ENCODE measurements around the gene PCNX1. TPM values are rescaled to one million over a fixed set of nuclear protein-coding genes. Genes with fewer than 3 reads are reported as not detected.

Gene PCNX1
- total RNA-seq, 1 experiment from 2014 or later, result 48.0 TPM

DNA sequence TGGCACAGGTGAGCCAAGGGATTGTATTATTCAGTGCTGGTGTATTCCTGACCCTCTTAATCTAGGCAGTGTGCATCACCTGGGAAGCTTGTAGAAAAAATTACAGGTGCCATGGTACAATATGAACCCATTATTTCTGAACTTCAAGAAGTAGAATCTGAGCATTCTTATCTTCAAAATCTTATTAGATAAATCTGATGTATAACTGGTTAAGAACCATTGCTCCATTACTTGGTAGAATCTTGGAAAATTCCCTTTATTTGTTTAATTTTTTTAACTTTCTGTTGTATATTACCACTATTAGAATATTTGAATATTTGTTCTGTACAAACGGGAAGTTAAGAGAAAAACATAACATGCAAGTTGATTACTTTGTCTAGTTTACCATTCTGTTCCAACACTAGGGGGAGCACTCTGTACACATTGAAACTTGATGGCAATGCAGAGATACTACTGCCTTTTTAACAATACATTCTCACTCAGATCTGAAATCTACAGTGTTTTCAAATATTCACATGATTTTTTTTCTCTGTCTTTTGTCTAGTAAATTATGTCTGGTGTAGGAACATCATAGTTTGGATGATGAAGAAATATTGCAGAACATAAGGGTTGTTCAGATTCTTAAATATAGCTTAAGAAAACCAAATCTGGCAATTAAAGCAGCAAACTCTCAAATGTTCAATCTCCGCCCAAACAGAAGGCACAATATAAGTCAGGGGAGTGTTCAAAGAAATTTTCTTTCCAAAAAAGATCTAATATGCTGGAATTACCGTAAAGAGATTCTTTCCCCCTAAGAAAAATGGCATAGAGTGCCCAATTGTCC lies 196.6 kb downstream of the PCNX1 start:
- Histone ChIP-seq H2BK120ac (ENCODE audit: low read depth, low read length, poor library complexity, severe bottlenecking) (no peak overlapping the region), H2BK12ac (ENCODE audit: insufficient read length, low read depth, low read length) (no peak overlapping the region), H2AFZ (ENCODE audit: low read length) (no peak overlapping the region), H3K27me3 (ENCODE audit: insufficient read depth, low read length) (no peaks in the 10 kb centered on the region), H4K5ac (ENCODE audit: insufficient read length, low read depth, low read length) (no peak overlapping the region), H3K27ac (ENCODE audit: insufficient read length, low read depth, low read length) (no peak overlapping the region), H3K9me3 (ENCODE audit: control insufficient read depth, low read depth, low read length) (no peaks in the 10 kb centered on the region), H4K91ac (ENCODE audit: insufficient read length, low read depth, low read length) (no peak overlapping the region), H3K79me2 (ENCODE audit: insufficient read depth, low read length) (no peaks in the 10 kb centered on the region), H2BK5ac (ENCODE audit: insufficient read length, low read length) (no peak overlapping the region), H3K79me1 (ENCODE audit: insufficient read depth, low read depth, low read length, poor library complexity, severe bottlenecking) (no peaks in the 10 kb centered on the region), H3T11ph (ENCODE audit: low read length) (no peak overlapping the region), H4K20me1 (ENCODE audit: control insufficient read depth, insufficient read depth, insufficient read length) (no peaks in the 10 kb centered on the region), H3K4ac (ENCODE audit: low read depth, low read length) (no peak overlapping the region), H3K18ac (ENCODE audit: insufficient read length, low read depth, low read length) (no peak overlapping the region), H3K4me1 (ENCODE audit: insufficient read depth, low read length) (no peaks in the 10 kb centered on the region), H3K56ac (ENCODE audit: insufficient read length, low read depth, low read length) (no peak overlapping the region), H2BK15ac (ENCODE audit: low read depth, low read length) (no peak overlapping the region), H3K23me2 (ENCODE audit: insufficient read length, low read depth, low read length, poor library complexity, severe bottlenecking) (no peaks in the 10 kb centered on the region), H3K23ac (ENCODE audit: insufficient read length, low read depth, low read length) (no peak overlapping the region), H2BK20ac (ENCODE audit: low read depth, low read length, poor library complexity, severe bottlenecking) (no peak overlapping the region), H3K9ac (ENCODE audit: extremely low read depth, insufficient read length, low read length) (no peak overlapping the region), H4K8ac (replicated peaks; ENCODE audit: insufficient read length, low read depth, low read length) (no peak overlapping the region), H3K14ac (ENCODE audit: insufficient read depth, low read length) (no peak overlapping the region), H3K4me2 (ENCODE audit: insufficient read depth, insufficient read length, low read length) (no peak overlapping the region), H2AK5ac (ENCODE audit: insufficient read length, low read length) (no peak overlapping the region)
- Mint-ChIP-seq H3K9me3 (no peaks in the 10 kb centered on the region), H3K27ac (no peak overlapping the region), H3K4me1 (0 out of 4 replicates have a peak, but pooled peaks cover 0 to 7% of the 10 kb centered on the region in 2 experiments), H3K4me3 (no peak overlapping the region), H3K36me3 (ENCODE audit: insufficient read depth in 1 of 3, low read depth in 3 of 3) (peaks cover 16 to 43% (median 37%) of the 10 kb centered on the region in 3 experiments; a peak in 6 of 7 replicates), H3K27me3 (ENCODE audit: low read depth) (no peaks in the 10 kb centered on the region)
- DNase-seq, result no peak
- no CpG with 5 or more reads among the region's 3 CpGs for WGBS (ENCODE audit: extremely low coverage, insufficient read length, low lambda C conversion rate)
- TF ChIP-seq, protein P1, sequence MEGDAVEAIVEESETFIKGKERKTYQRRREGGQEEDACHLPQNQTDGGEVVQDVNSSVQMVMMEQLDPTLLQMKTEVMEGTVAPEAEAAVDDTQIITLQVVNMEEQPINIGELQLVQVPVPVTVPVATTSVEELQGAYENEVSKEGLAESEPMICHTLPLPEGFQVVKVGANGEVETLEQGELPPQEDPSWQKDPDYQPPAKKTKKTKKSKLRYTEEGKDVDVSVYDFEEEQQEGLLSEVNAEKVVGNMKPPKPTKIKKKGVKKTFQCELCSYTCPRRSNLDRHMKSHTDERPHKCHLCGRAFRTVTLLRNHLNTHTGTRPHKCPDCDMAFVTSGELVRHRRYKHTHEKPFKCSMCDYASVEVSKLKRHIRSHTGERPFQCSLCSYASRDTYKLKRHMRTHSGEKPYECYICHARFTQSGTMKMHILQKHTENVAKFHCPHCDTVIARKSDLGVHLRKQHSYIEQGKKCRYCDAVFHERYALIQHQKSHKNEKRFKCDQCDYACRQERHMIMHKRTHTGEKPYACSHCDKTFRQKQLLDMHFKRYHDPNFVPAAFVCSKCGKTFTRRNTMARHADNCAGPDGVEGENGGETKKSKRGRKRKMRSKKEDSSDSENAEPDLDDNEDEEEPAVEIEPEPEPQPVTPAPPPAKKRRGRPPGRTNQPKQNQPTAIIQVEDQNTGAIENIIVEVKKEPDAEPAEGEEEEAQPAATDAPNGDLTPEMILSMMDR (conservative IDR thresholded peaks at IDR 0.05), result peak; percentile 88

Data from H9 (cell line).